Adrenal gland (tissue), 12 donors: ENCODE data around the gene MLN. TPM values are rescaled to one million over a fixed set of nuclear protein-coding genes. Genes with fewer than 3 reads are reported as not detected.

Source experiments
- DNase-seq, 7 donors: peaks; one replicate each; pipeline ENCODE4 v3.0.0-alpha.2; 2019 to 2020
- H3K27ac ChIP-seq, 5 donors: fragments of 200-600 bp; sonication (generic) in 4 of 5; 1 replicate in 3 of 5; 2 replicates in 2 of 5; pipeline versions ENCODE4 v1.5.1 to v1.8.0; 2016 to 2020; ENCODE audit warnings: mild to moderate bottlenecking in 1 of 5
- H3K27me3 ChIP-seq: fragments of 200-600 bp; 2 replicates; pipeline ENCODE4 v1.8.0; 2021
- H3K36me3 ChIP-seq, 2 donors: fragments of 200-600 bp; replicated peaks in 1 of 2; 1 replicate in 1 of 2; 2 replicates in 1 of 2; pipeline versions ENCODE4 v1.5.1 to v1.8.0; 2018 to 2022
- H3K4me1 ChIP-seq, 2 donors: fragments of 200-600 bp; replicated peaks in 1 of 2; 1 replicate in 1 of 2; 2 replicates in 1 of 2; pipeline versions ENCODE4 v1.5.1 to v1.8.0; 2018 to 2021
- H3K4me3 ChIP-seq, 4 donors: fragments of 200-600 bp; sonication (generic) in 3 of 4; one replicate each; pipeline ENCODE4 v1.5.1; 2016 to 2018
- H3K9me3 ChIP-seq, 3 donors: fragments of 200-600 bp; sonication (generic) in 1 of 3; replicated peaks in 1 of 3; 1 replicate in 2 of 3; 2 replicates in 1 of 3; pipeline versions ENCODE4 v1.5.1 to v1.8.0; 2016 to 2021
- POLR2A ChIP-seq, 2 donors: fragments of 450-650 bp; IDR thresholded peaks; one replicate each; pipeline ENCODE4 v1.6.1; 2017; ENCODE audit warnings: antibody characterized with exemption in 2 of 2, mild to moderate bottlenecking in 2 of 2, moderate library complexity in 1 of 2
- whole genome bisulfite sequencing, 4 donors: extraction: QIAGEN DNeasy Blood & Tissue Kit in 2 of 4; methylation state at CpG; one replicate each; pipeline versions ENCODE4 v1.1.5 to v1.1.7; 2013 to 2017; 5-methylcytosine and 5-hydroxymethylcytosine counted together
- intact Hi-C, 2 donors: fragments of 100-400 bp; cut with DNase I; formaldehyde crosslinking; loops; one replicate each; pipeline versions ENCODE4 v1.14.1 to v1.15.0; 2022 to 2023
- polyA plus RNA-seq, 3 donors: library from polyadenylated mRNA; stranded (reverse); fragments of 200-250 nt in 2 of 3; fragments of 350-450 nt in 1 of 3; fragmentation: Illumina TruSeq in 1 of 3; extraction: RNeasy Lipid Tissue Mini Kit (QIAGEN cat#74804) in 1 of 3; gene quantifications; one replicate each; pipeline ENCODE4 v1.2.3, GENCODE V29; 2013 to 2014
- total RNA-seq, 9 donors: library from RNA; depleted of rRNA in 4 of 9; stranded (reverse); fragments of >200 nt in 4 of 9; fragments of 120-200 nt in 1 of 9; fragmentation: NEBNext Ultra II Directional in 1 of 9; extraction: Animal tissue kit (Norgen Biotek cat#: 25700) in 1 of 9; gene quantifications; one replicate each; pipeline versions ENCODE4 v1.1.0 to v1.2.4, GENCODE V29; 2013 to 2023
- TF ChIP-seq, protein P1 (sequence below), 6 experiments: fragments of 450-650 bp in 4 of 6; fragments of 200-600 bp in 2 of 6; sonication (generic) in 1 of 6; IDR thresholded peaks; 1 replicate in 5 of 6; 2 replicates in 1 of 6; pipeline versions ENCODE4 v1.5.1 to v1.8.0; 2016 to 2021; ENCODE audit warnings: antibody characterized with exemption in 6 of 6, mild to moderate bottlenecking in 2 of 6, moderate library complexity in 1 of 6
- donor health status: healthy with polysubstance abuse.
- donor health status: Bipolar disorder and iron deficiency.
- donor health status: DM: yes; HTN: yes; CAD: no.
- donor health status: DM: no; HTN: no; CAD: no.
- donor health status: DM: no; HTN: no; CAD: no.
- donor health status: DM: yes; HTN: yes; CAD: no.

The MLN gene
- total and polyA plus RNA-seq, 12 donors, result not detected

DNA sequence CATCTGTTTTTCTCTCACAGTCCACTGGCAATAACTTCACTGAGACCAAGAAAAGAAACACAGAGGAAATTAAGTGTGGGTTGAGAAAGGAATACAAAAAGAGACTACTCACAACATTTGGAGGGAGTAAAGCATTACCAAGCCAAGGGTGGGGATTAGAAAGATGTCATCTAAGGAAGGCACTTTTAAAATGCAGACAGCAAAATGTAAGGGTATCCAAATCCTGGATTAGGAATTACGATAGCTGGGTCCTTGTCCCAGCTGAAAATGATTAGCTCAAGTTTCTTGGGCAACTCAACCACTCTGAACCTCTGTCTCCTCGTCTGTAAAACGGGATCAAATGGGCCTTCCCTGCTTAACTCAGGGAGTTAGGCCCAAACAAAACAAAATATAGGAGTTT lies 17.1 kb downstream of the MLN start:
- 58 to 72% (median 70%) methylated on average over 3 of the region's 3 CpGs for WGBS, 4 donors
- peak overlapping the region; percentile 90 to 99 (median 96) for H3K27ac ChIP-seq
- no peaks in the 10 kb centered on the region for H3K27me3 ChIP-seq
- no peak for DNase-seq
- peaks cover 20 to 47% of the 10 kb centered on the region in 2 donors for H3K4me1 ChIP-seq
- TF ChIP-seq POLR2A (IDR thresholded peaks at IDR 0.05), result no peak
- TF ChIP-seq, protein P1, sequence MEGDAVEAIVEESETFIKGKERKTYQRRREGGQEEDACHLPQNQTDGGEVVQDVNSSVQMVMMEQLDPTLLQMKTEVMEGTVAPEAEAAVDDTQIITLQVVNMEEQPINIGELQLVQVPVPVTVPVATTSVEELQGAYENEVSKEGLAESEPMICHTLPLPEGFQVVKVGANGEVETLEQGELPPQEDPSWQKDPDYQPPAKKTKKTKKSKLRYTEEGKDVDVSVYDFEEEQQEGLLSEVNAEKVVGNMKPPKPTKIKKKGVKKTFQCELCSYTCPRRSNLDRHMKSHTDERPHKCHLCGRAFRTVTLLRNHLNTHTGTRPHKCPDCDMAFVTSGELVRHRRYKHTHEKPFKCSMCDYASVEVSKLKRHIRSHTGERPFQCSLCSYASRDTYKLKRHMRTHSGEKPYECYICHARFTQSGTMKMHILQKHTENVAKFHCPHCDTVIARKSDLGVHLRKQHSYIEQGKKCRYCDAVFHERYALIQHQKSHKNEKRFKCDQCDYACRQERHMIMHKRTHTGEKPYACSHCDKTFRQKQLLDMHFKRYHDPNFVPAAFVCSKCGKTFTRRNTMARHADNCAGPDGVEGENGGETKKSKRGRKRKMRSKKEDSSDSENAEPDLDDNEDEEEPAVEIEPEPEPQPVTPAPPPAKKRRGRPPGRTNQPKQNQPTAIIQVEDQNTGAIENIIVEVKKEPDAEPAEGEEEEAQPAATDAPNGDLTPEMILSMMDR (IDR thresholded peaks at IDR 0.05), result no peak
- H3K4me3 ChIP-seq, result no peak overlapping the region
- intact Hi-C loops, result no loop called here
- no peaks in the 10 kb centered on the region for H3K9me3 ChIP-seq
- H3K36me3 ChIP-seq, result peaks cover 0 to 34% of the 10 kb centered on the region in 2 donors

DNA sequence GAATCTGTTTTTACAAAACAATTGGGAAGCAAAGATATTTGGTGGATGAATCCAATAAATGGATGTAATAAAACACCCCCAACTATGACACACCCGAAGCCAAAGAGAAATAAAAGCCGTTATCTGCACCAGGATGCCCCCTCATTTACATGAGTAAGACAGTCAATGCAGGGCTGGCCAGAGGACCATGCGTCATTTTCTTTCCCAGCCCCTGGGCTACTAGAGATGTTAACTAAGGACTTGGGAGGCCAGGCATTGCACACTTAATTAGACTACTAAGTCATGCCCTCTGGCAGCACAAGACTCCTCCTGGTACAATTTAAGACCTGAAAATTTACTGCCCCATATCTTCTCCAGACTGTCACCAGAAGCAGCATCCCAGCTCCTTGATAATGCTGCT lies 18.0 kb downstream of the MLN start:
- H3K4me3 ChIP-seq, result no peak overlapping the region
- no peaks in the 10 kb centered on the region for H3K27me3 ChIP-seq
- peaks cover 0 to 41% of the 10 kb centered on the region in 2 donors for H3K36me3 ChIP-seq
- H3K27ac ChIP-seq, result peak overlapping the region in 3 of 5 donors; percentile 4 to 99 (median 21)
- no peak for TF ChIP-seq POLR2A (IDR thresholded peaks at IDR 0.05)
- DNase-seq, result no peak
- whole genome bisulfite sequencing, 4 donors, result 57 to 70% (median 61%) methylated on average over 3 of the region's 3 CpGs
- intact Hi-C loops, result no loop called here
- H3K4me1 ChIP-seq, result peaks cover 20 to 56% of the 10 kb centered on the region in 2 donors
- no peaks in the 10 kb centered on the region for H3K9me3 ChIP-seq

DNA sequence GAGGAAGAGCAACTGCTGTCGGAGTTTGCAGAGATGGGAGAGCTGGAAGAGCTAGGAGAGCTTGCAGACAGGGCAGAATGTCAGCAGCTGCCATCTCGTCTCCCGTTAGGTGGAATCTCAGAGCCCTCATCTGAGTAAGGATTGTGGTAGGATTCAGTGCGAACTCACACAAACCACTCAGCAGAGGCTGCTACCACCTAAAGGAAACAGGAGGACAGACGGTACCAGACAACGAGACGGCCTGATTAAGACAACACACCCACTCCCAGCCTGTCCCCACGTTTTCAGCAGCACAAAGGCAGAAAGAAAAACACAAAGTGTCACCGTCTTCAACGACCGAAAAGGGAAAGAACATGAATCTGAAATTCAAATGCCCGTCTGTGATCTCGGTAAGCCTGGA lies 19.0 kb downstream of the MLN start:
- 75 to 86% (median 78%) methylated on average over 13 of the region's 13 CpGs for WGBS, 4 donors
- peak overlapping the region in 1 of 5 donors; percentile 36 for H3K27ac ChIP-seq
- no peak overlapping the region for H3K4me3 ChIP-seq
- H3K27me3 ChIP-seq, result no peaks in the 10 kb centered on the region
- TF ChIP-seq, protein P1 (IDR thresholded peaks at IDR 0.05), result no peak
- no peak for TF ChIP-seq POLR2A (IDR thresholded peaks at IDR 0.05)
- H3K36me3 ChIP-seq, result peaks cover 0 to 51% of the 10 kb centered on the region in 2 donors
- DNase-seq, result no peak
- intact Hi-C loops, result no loop called here
- H3K4me1 ChIP-seq, result peaks cover 20 to 58% of the 10 kb centered on the region in 2 donors
- H3K9me3 ChIP-seq, result no peaks in the 10 kb centered on the region

DNA sequence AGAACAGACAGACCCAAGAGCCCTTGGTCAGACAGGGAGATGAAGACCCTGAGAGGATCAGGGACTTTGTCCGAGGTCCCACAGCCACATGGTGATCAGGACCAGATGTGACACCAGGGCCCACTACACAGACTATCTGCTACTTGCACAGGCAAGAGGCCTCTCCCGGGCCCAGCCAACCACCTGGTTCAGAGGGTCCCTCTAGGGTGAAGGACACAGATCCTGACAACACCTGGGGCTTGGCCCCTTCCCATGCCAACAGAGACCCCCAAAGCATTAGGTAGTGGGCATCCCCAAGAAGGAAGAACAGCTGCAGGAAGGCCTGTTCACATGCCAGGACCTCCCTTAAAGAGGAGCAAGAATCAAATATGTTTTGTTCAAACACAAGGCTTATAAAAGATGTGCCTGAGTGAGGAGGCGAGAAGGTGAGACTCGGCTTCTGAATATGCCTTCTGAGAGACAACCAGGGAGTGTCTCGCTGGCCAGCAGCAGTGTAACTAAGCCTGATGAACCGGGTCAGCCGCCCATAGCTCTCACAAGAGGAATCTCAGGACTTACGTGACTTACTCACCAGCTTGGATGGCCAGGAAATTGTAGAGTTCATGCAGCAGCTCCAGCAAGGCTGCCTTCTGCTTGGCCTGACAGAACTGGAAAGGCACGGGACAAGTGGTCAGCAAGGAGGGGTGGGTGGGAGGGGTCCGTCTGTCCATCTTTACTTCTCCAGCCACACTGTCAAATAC lies 19.9 kb downstream of the MLN start:
- peaks cover 0 to 60% of the 10 kb centered on the region in 2 donors for H3K36me3 ChIP-seq
- H3K4me3 ChIP-seq, result no peak overlapping the region
- TF ChIP-seq, protein P1 (IDR thresholded peaks at IDR 0.05), result no peak
- no peak for TF ChIP-seq POLR2A (IDR thresholded peaks at IDR 0.05)
- H3K27ac ChIP-seq, result no peak overlapping the region
- peaks cover 15 to 53% of the 10 kb centered on the region in 2 donors for H3K4me1 ChIP-seq
- H3K9me3 ChIP-seq, result no peaks in the 10 kb centered on the region
- no peaks in the 10 kb centered on the region for H3K27me3 ChIP-seq
- 90 to 91% (median 90%) methylated on average over 10 of the region's 10 CpGs for WGBS, 4 donors
- DNase-seq, result no peak
- intact Hi-C loops, result no loop called here

DNA sequence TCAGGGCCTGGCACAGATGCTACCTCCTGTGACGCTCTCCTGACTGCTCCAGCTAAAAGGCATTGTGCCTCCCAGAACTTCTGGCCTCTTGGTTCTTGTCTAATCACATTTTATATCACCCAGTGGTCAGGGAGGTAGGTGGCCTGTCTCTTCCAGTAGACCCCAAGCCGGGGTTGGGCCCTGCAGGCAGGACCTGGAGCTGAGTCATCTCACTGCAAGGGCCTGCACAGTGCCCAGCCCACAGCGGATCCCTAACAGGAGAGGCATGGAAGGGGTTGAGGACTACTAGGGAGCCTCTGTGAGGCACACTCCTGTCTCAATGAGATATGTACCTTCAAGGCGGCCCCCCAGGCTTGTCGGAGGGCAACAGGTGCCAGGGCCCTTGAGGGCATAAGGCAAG lies 21.2 kb downstream of the MLN start:
- Histone ChIP-seq H3K4me3 (no peak overlapping the region), H3K9me3 (no peaks in the 10 kb centered on the region), H3K36me3 (peaks cover 0 to 74% of the 10 kb centered on the region in 2 donors), H3K27me3 (no peaks in the 10 kb centered on the region), H3K27ac (peak overlapping the region in 3 of 5 donors; percentile 36 to 61 (median 54)), H3K4me1 (peaks cover 11 to 49% of the 10 kb centered on the region in 2 donors)
- WGBS, 4 donors, result 87 to 95% (median 93%) methylated on average over 4 to 5 of the region's 5 CpGs
- no peak for TF ChIP-seq POLR2A (IDR thresholded peaks at IDR 0.05)
- TF ChIP-seq, protein P1 (IDR thresholded peaks at IDR 0.05), result no peak
- intact Hi-C loops, result no loop called here
- DNase-seq, result no peak
